ENCODE results near the gene CCDC121. TPM values are rescaled to one million over a fixed set of nuclear protein-coding genes. Genes with fewer than 3 reads are reported as not detected.
"Not testable (repeated sequence)": the region's sequence is repeated elsewhere in the genome, so short reads cannot be mapped to it uniquely, and the experiment has no call there.

CCDC121 gene
- polyA plus RNA-seq, 6 donors from 2014 or later, result 1.3 to 2.6 (median 1.8) TPM

GRCh38 chr2:27652790-27653189 lies 24.0 kb upstream of the CCDC121 start:
- no peaks in the 10 kb centered on the region for H3K27me3 Mint-ChIP-seq
- DNase-seq (no peak), ATAC-seq (ENCODE audit: low read depth in 2 of 2) (no peak)
- H3K4me1 Mint-ChIP-seq, result peaks cover 6 to 13% (median 10%) of the 10 kb centered on the region in 3 donors
- peaks cover 20 to 28% of the 10 kb centered on the region in 2 donors for H3K36me3 Mint-ChIP-seq
- no peak overlapping the region for H3K4me3 Mint-ChIP-seq
- H3K9me3 Mint-ChIP-seq, result no peaks in the 10 kb centered on the region
- H3K27ac Mint-ChIP-seq, result peak overlapping the region in 2 of 6 donors; percentile 3 to 93

- H3K27ac Mint-ChIP-seq, result peak overlapping the region in 2 of 6 donors; percentile 3 to 93
- peaks cover 20 to 32% of the 10 kb centered on the region in 2 donors for H3K36me3 Mint-ChIP-seq
Observed at GRCh38 chr2:27652341-27652740, 23.5 kb upstream of the CCDC121 start.

GRCh38 chr2:27651056-27651455 lies 22.2 kb upstream of the CCDC121 start:
- peaks cover 6 to 13% (median 10%) of the 10 kb centered on the region in 3 donors for H3K4me1 Mint-ChIP-seq
- H3K36me3 Mint-ChIP-seq, result peaks cover 20 to 32% of the 10 kb centered on the region in 2 donors
- no peaks in the 10 kb centered on the region for H3K27me3 Mint-ChIP-seq
- no peak overlapping the region for H3K4me3 Mint-ChIP-seq
- H3K9me3 Mint-ChIP-seq, result no peaks in the 10 kb centered on the region
- ATAC-seq (ENCODE audit: low read depth in 2 of 2) (no peak), DNase-seq (no peak)
- peak overlapping the region in 1 of 6 donors; percentile 39 for H3K27ac Mint-ChIP-seq

More at GRCh38 chr2:27652341-27652740, 23.5 kb upstream of the CCDC121 start:
- Mint-ChIP-seq H3K9me3 (no peaks in the 10 kb centered on the region), H3K4me3 (no peak overlapping the region), H3K4me1 (peaks cover 6 to 13% (median 10%) of the 10 kb centered on the region in 3 donors), H3K27me3 (no peaks in the 10 kb centered on the region)
- DNase-seq (no peak), ATAC-seq (ENCODE audit: low read depth in 2 of 2) (no peak)

GRCh38 chr2:27647737-27648136 lies 18.9 kb upstream of the CCDC121 start:
- H3K9me3 Mint-ChIP-seq, result no peaks in the 10 kb centered on the region
- H3K27ac Mint-ChIP-seq, result no peak overlapping the region
- no peak for DNase-seq
- no peaks in the 10 kb centered on the region for H3K4me1 Mint-ChIP-seq
- no peaks in the 10 kb centered on the region for H3K27me3 Mint-ChIP-seq
- no peak overlapping the region for H3K4me3 Mint-ChIP-seq
- ATAC-seq (ENCODE audit: low read depth in 2 of 2), result no peak
- peaks cover 0 to 17% of the 10 kb centered on the region in 2 donors for H3K36me3 Mint-ChIP-seq

GRCh38 chr2:27647289-27647688 lies 18.5 kb upstream of the CCDC121 start:
- Mint-ChIP-seq H3K4me3 (no peak overlapping the region), H3K9me3 (no peaks in the 10 kb centered on the region), H3K27me3 (no peaks in the 10 kb centered on the region), H3K36me3 (peaks cover 0 to 13% of the 10 kb centered on the region in 2 donors), H3K27ac (peak overlapping the region in 2 of 6 donors; percentile 13 to 30), H3K4me1 (no peaks in the 10 kb centered on the region)
- DNase-seq (no peak), ATAC-seq (ENCODE audit: low read depth in 2 of 2) (no peak)

GRCh38 chr2:27645197-27645596 lies 16.4 kb upstream of the CCDC121 start:
- Mint-ChIP-seq H3K4me3 (no peak overlapping the region), H3K27ac (no peak overlapping the region), H3K4me1 (no peaks in the 10 kb centered on the region), H3K9me3 (no peaks in the 10 kb centered on the region), H3K27me3 (no peaks in the 10 kb centered on the region), H3K36me3 (peaks cover 8 to 20% of the 10 kb centered on the region in 2 donors)
- ATAC-seq (ENCODE audit: low read depth in 2 of 2) (no peak), DNase-seq (no peak)

GRCh38 chr2:27640722-27641245 lies 12.0 kb upstream of the CCDC121 start:
- no peak for ATAC-seq (ENCODE audit: low read depth in 2 of 2)
- Mint-ChIP-seq H3K27me3 (no peaks in the 10 kb centered on the region), H3K27ac (no peak overlapping the region), H3K9me3 (no peaks in the 10 kb centered on the region), H3K4me3 (no peak overlapping the region), H3K36me3 (peaks cover 15 to 16% of the 10 kb centered on the region in 2 donors), H3K4me1 (no peaks in the 10 kb centered on the region)
- no peak for DNase-seq

GRCh38 chr2:27638709-27639108 lies 9.9 kb upstream of the CCDC121 start:
- DNase-seq (no peak), ATAC-seq (ENCODE audit: low read depth in 2 of 2) (no peak)
- Mint-ChIP-seq H3K4me1 (peaks cover 0 to 7% (median 3%) of the 10 kb centered on the region in 3 donors), H3K4me3 (no peak overlapping the region), H3K27me3 (no peaks in the 10 kb centered on the region), H3K9me3 (no peaks in the 10 kb centered on the region), H3K27ac (no peak overlapping the region), H3K36me3 (peaks cover 33 to 35% of the 10 kb centered on the region in 2 donors)

GRCh38 chr2:27638037-27638637 lies 9.3 kb upstream of the CCDC121 start:
- Mint-ChIP-seq H3K36me3 (peaks cover 33 to 36% of the 10 kb centered on the region in 2 donors), H3K4me1 (peaks cover 0 to 7% (median 3%) of the 10 kb centered on the region in 3 donors), H3K27me3 (no peaks in the 10 kb centered on the region), H3K9me3 (no peaks in the 10 kb centered on the region), H3K27ac (peak overlapping the region in 1 of 6 donors; percentile 12), H3K4me3 (no peak overlapping the region)
- ATAC-seq (ENCODE audit: low read depth in 2 of 2) (no peak), DNase-seq (no peak)

GRCh38 chr2:27636766-27637165 lies 8.0 kb upstream of the CCDC121 start:
- Mint-ChIP-seq H3K36me3 (peaks cover 42 to 46% of the 10 kb centered on the region in 2 donors), H3K4me1 (peaks cover 0 to 7% (median 3%) of the 10 kb centered on the region in 3 donors), H3K27me3 (no peaks in the 10 kb centered on the region), H3K4me3 (no peak overlapping the region), H3K27ac (no peak overlapping the region), H3K9me3 (no peaks in the 10 kb centered on the region)
- DNase-seq, result no peak
- no peak for ATAC-seq (ENCODE audit: low read depth in 2 of 2)

- Mint-ChIP-seq H3K27me3 (no peaks in the 10 kb centered on the region), H3K9me3 (no peaks in the 10 kb centered on the region), H3K36me3 (peaks cover 35 to 44% of the 10 kb centered on the region in 2 donors), H3K4me3 (no peak overlapping the region), H3K4me1 (peaks cover 0 to 14% (median 7%) of the 10 kb centered on the region in 3 donors), H3K27ac (no peak overlapping the region)
- DNase-seq, result no peak
- ATAC-seq (ENCODE audit: low read depth in 2 of 2), result no peak
Observed at GRCh38 chr2:27634291-27634690, 5.5 kb upstream of the CCDC121 start.

- H3K27ac Mint-ChIP-seq, result peak overlapping the region in 2 of 6 donors; percentile 29 to 61
- not testable (repeated sequence) for ATAC-seq (ENCODE audit: low read depth in 2 of 2); DNase-seq; H3K9me3 Mint-ChIP-seq; H3K27me3 Mint-ChIP-seq
- peaks cover 6 to 20% (median 10%) of the 10 kb centered on the region in 3 donors for H3K4me1 Mint-ChIP-seq
- H3K36me3 Mint-ChIP-seq, result peaks cover 23 to 29% of the 10 kb centered on the region in 2 donors
- peak overlapping the region in 1 of 8 donors; percentile 62 for H3K4me3 Mint-ChIP-seq
Observed at GRCh38 chr2:27630257-27630656, 1.4 kb upstream of the CCDC121 start.

- Mint-ChIP-seq H3K27ac (peak overlapping the region in 1 of 6 donors; percentile 61), H3K4me3 (peak overlapping the region in 3 of 8 donors; percentile 33 to 54 (median 50)), H3K36me3 (peaks cover 20% of the 10 kb centered on the region in 2 donors), H3K9me3 (no peaks in the 10 kb centered on the region), H3K4me1 (peaks cover 6 to 20% (median 10%) of the 10 kb centered on the region in 3 donors), H3K27me3 (no peaks in the 10 kb centered on the region)
- no peak for DNase-seq
- peak in 1 of 2 donors; percentile 2 for ATAC-seq (ENCODE audit: low read depth in 2 of 2)
Observed at GRCh38 chr2:27627963-27628766, 647 bp downstream of the CCDC121 start.
